Measurements from ENCODE around the gene POLG.

DNA sequence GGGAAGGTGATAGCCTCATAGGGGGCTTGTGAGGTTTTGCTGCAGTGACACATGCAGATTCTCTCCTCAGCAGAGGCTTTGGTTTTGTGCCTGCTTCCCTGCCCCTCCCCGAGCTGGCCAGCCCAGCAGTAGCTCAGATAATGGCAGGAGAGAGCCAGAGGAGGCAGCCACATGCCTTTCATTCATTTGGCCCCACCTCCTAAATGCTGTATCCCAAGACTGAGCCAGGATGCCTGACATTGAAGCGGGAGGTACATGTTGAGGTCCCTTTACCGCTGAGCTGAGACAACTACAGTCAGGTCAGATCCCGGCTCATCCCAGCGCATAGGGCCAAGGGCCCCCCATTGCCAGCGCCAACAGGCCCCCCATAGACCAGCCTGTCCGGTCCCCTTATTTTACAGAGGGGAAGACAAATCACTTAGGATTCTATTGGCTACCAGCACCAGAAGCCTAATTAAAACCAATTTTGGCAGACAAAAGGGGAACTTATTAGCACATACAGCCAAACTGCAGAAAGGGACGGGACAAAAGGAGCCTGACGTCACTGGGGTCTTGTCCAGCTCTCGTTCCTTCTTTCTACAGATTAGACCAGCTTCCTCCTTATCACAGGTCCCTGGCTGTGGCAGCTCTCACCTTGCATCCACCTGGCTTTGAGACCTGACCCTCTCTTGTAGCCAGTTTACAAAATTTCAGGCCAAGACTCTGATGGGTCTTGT lies 12.1 kb upstream of the POLG start:
- TF ChIP-seq POLR2A (IDR thresholded peaks at IDR 0.05; ENCODE audit: low read depth, low read length) (no peak), POLR2AphosphoS5 (IDR thresholded peaks at IDR 0.05; ENCODE audit: low read depth, low read length) (no peak)

All from GM12892 (cell line).